Mucosa of rectum (tissue), 2 donors: ENCODE data around the gene COG7.
A peak's percentile ranks its signal among the peaks of the same experiment; 100 is the strongest.
"Not testable (repeated sequence)": the region's sequence is repeated elsewhere in the genome, so short reads cannot be mapped to it uniquely, and the experiment has no call there.

Source experiments
- H3K27ac ChIP-seq, 2 donors: one replicate each; pipeline ENCODE4 v1.7.0; 2013; ENCODE audit warnings: inconsistent platforms in 2 of 2, low read depth in 2 of 2, low read length in 2 of 2
- H3K27me3 ChIP-seq, 2 donors: one replicate each; pipeline ENCODE4 v1.7.0; 2013; ENCODE audit warnings: low read length in 2 of 2; ENCODE audit not compliant: control insufficient read depth in 2 of 2, insufficient read depth in 2 of 2
- H3K36me3 ChIP-seq, 2 donors: one replicate each; pipeline ENCODE4 v1.7.0; 2013; ENCODE audit warnings: low read length in 2 of 2; ENCODE audit not compliant: control insufficient read depth in 2 of 2, insufficient read depth in 2 of 2
- H3K4me1 ChIP-seq, 2 donors: one replicate each; pipeline ENCODE4 v1.7.0; 2013; ENCODE audit warnings: low read length in 2 of 2, mild to moderate bottlenecking in 1 of 2; ENCODE audit not compliant: control insufficient read depth in 2 of 2, insufficient read depth in 2 of 2
- H3K4me3 ChIP-seq, 2 donors: one replicate each; pipeline ENCODE4 v1.7.0; 2013; ENCODE audit warnings: low read length in 2 of 2
- H3K9ac ChIP-seq, 2 donors: one replicate each; pipeline ENCODE4 v1.7.0; 2013; ENCODE audit warnings: low read length in 2 of 2, low read depth in 1 of 2, mild to moderate bottlenecking in 1 of 2
- H3K9me3 ChIP-seq, 2 donors: one replicate each; pipeline ENCODE4 v1.7.0; 2013; ENCODE audit warnings: low read length in 2 of 2; ENCODE audit not compliant: control insufficient read depth in 2 of 2
- donor health status: healthy.
- donor health status: Normal muscosa, but diverticular disease.

Gene COG7

DNA sequence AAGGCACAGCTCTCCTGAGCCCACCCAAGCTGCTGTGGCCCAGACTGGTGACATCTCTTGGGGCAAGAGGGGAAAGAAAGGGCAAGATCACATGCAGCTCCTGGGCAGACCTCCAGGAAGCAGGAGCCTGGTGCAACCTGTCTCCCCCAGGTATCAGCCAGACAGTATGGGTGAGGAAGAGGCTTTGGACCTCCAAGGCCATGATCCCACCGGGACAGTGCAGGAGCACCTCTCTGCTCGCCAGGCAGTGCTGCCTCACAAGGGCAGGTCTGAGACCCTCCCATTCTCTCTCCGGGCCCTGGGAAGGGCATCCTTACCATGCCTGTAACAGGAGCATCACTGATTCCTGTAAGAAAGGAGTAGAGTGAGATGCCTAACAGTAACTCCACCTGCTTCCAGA is 25.6 kb upstream of the COG7 start:
- Histone ChIP-seq H3K9me3 (no peaks in the 10 kb centered on the region), H3K4me1 (no peaks in the 10 kb centered on the region), H3K9ac (no peak overlapping the region), H3K36me3 (peaks cover 70 to 78% of the 10 kb centered on the region in 2 donors), H3K4me3 (no peak overlapping the region), H3K27ac (no peak overlapping the region), H3K27me3 (no peaks in the 10 kb centered on the region)

DNA sequence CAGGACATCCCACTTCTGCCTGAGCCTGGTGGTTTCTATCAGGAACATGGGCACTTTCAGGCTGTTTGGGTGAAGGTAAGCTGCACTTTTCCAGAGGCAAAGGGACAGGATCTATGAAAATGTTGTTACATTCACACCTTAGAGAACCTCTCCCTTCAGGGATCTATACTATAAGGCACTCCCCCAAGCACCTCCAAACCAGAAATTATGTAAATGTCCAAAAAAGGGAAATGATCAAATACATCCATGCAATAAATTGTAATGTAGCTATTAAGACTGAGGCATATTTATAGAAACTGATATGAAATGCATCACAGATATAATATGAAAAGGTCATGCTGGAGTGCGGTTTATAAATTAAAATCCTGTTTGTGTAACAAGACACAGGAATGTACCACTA is 23.3 kb upstream of the COG7 start:
- no peaks in the 10 kb centered on the region for H3K27me3 ChIP-seq
- peaks cover 59 to 60% of the 10 kb centered on the region in 2 donors for H3K36me3 ChIP-seq

GRCh38 chr16:23469814-23470213 is 16.8 kb upstream of the COG7 start:
- no peaks in the 10 kb centered on the region for H3K27me3 ChIP-seq
- H3K9ac ChIP-seq = no peak overlapping the region
- H3K36me3 ChIP-seq = peaks cover 49 to 50% of the 10 kb centered on the region in 2 donors
- H3K27ac ChIP-seq = no peak overlapping the region
- H3K9me3 ChIP-seq = no peaks in the 10 kb centered on the region
- H3K4me1 ChIP-seq = no peaks in the 10 kb centered on the region
- no peak overlapping the region for H3K4me3 ChIP-seq

More for the DNA sequence above, 23.3 kb upstream of the COG7 start:
- Histone ChIP-seq H3K4me3 (no peak overlapping the region), H3K9me3 (no peaks in the 10 kb centered on the region), H3K27ac (no peak overlapping the region), H3K4me1 (no peaks in the 10 kb centered on the region), H3K9ac (no peak overlapping the region)

DNA sequence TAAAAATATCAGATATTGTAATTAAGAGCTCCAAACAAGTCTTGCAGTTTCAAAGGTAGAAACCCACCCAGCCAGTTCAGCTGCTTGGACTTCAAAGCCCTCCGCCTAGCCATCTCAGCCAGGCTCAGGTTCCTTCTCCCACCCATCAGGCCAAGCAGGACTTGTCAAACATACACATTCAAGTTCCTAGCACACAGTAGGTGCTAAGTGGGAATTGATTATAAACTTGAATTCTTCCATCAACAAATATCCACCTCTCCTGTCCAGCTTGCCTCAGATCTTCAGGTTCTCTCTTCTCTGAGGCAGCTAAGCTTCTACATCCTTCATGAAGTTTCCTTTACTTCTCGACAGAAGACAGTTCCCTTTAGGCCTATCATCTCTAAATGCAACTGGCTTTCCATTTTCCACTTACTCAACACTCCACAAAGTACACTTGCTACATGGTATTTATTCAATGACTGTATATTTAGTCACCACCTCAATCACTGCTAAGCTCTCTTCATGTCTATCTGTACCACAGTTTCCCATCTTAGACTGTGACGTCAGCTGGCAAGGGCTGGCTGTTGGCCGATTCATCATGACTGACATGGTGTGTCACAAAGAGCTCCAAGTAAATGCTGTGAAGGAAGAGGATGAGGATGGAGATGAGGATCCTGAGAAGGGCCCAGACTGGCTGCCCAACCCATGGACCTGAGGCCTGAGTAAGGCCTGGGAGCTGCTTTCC is 13.3 kb upstream of the COG7 start:
- peaks cover 34 to 41% of the 10 kb centered on the region in 2 donors for H3K36me3 ChIP-seq
- H3K27ac ChIP-seq = no peak overlapping the region
- peaks cover 2 to 3% of the 10 kb centered on the region in 2 donors for H3K4me1 ChIP-seq

GRCh38 chr16:23465179-23465578 is 12.2 kb upstream of the COG7 start:
- H3K36me3 ChIP-seq = peaks cover 34 to 40% of the 10 kb centered on the region in 2 donors
- peaks cover 2 to 3% of the 10 kb centered on the region in 2 donors for H3K4me1 ChIP-seq
- no peak overlapping the region for H3K9ac ChIP-seq
- H3K27ac ChIP-seq = no peak overlapping the region
- H3K27me3 ChIP-seq = no peaks in the 10 kb centered on the region
- H3K4me3 ChIP-seq = no peak overlapping the region
- no peaks in the 10 kb centered on the region for H3K9me3 ChIP-seq

More for the DNA sequence above, 13.3 kb upstream of the COG7 start:
- no peaks in the 10 kb centered on the region for H3K9me3 ChIP-seq
- H3K4me3 ChIP-seq = no peak overlapping the region
- no peaks in the 10 kb centered on the region for H3K27me3 ChIP-seq
- H3K9ac ChIP-seq = no peak overlapping the region

DNA sequence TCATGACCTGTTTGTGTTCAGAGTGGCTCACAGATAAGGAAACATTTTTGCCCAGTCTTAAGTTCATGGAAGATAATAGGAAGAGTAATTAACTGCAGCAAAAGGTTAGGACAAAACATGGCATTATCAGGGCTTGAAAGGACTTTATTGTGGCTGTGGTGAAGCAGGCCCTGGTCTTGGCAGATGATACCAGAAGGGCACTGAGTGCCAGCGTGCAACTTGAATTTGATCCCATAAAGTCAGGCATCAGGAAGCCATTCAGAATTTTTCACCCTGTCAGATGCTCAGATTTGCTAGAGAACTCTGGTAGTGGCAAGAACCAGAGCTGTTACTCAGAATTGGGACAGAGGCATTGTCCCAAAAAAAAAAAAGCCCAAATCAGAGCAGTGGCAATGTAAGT is 11.2 kb upstream of the COG7 start:
- H3K27ac ChIP-seq = no peak overlapping the region
- H3K9me3 ChIP-seq = no peaks in the 10 kb centered on the region
- no peaks in the 10 kb centered on the region for H3K27me3 ChIP-seq
- no peak overlapping the region for H3K4me3 ChIP-seq
- H3K9ac ChIP-seq = no peak overlapping the region
- peaks cover 2 to 3% of the 10 kb centered on the region in 2 donors for H3K4me1 ChIP-seq
- H3K36me3 ChIP-seq = peaks cover 24 to 31% of the 10 kb centered on the region in 2 donors

- not testable (repeated sequence) for H3K9me3 ChIP-seq, H3K27me3 ChIP-seq, H3K9ac ChIP-seq, H3K27ac ChIP-seq, H3K4me1 ChIP-seq, H3K4me3 ChIP-seq
- peaks cover 19 to 24% of the 10 kb centered on the region in 2 donors for H3K36me3 ChIP-seq
Observed at GRCh38 chr16:23462994-23463393, 10.0 kb upstream of the COG7 start.

GRCh38 chr16:23453338-23454052 is 506 bp upstream of the COG7 start:
- Histone ChIP-seq H3K9me3 (no peaks in the 10 kb centered on the region), H3K27me3 (no peaks in the 10 kb centered on the region), H3K36me3 (no peaks in the 10 kb centered on the region), H3K4me3 (peak overlapping the region; percentile 92 to 95), H3K4me1 (peaks cover 12 to 18% of the 10 kb centered on the region in 2 donors), H3K27ac (no peak overlapping the region), H3K9ac (peak overlapping the region; percentile 15 to 54)

DNA sequence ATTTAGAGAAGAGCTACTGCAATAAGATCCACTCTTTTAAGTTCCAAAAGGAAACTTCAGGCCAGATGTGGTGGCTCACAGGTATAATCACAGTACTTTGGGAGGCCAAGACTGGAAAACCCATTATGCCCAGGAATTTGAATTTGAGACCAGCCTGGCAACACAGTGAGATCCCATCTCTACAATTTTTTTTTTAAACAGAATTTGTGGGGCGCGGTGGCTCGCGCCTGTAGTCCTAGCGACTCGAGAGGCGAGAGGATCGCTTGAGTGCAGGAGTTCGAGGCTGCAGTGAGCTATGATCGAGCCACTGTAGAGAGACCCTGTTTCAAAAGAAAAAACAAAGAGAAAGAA is 793 bp downstream of the COG7 start:
- Histone ChIP-seq H3K4me3 (peak overlapping the region; percentile 92 to 95), H3K27me3 (no peaks in the 10 kb centered on the region), H3K9me3 (no peaks in the 10 kb centered on the region), H3K9ac (peak overlapping the region; percentile 83 to 93), H3K4me1 (peaks cover 14 to 24% of the 10 kb centered on the region in 2 donors), H3K36me3 (no peaks in the 10 kb centered on the region), H3K27ac (peak overlapping the region; percentile 76 to 90)

- H3K27ac ChIP-seq = peak overlapping the region; percentile 80
- peak overlapping the region in 1 of 2 donors; percentile 28 for H3K9ac ChIP-seq
Observed at GRCh38 chr16:23448392-23448791, 4.6 kb downstream of the COG7 start.

More at GRCh38 chr16:23448392-23448791, 4.6 kb downstream of the COG7 start:
- H3K9me3 ChIP-seq = no peaks in the 10 kb centered on the region
- no peaks in the 10 kb centered on the region for H3K27me3 ChIP-seq
- peaks cover 19 to 21% of the 10 kb centered on the region in 2 donors for H3K36me3 ChIP-seq
- no peak overlapping the region for H3K4me3 ChIP-seq
- H3K4me1 ChIP-seq = peaks cover 10 to 22% of the 10 kb centered on the region in 2 donors
